Fibroblast of lung (primary cell): ENCODE measurements around the gene TNFSF8. TPM values are rescaled to one million over a fixed set of nuclear protein-coding genes. Genes with fewer than 3 reads are reported as not detected.

Source experiments
- DNase-seq, 2 donors: peaks; one replicate each; pipeline versions ENCODE4 v3.0.0 to v3.0.0-alpha.2; 2010; ENCODE audit warnings: low read depth in 2 of 2
- H2AFZ ChIP-seq: 2 replicates; pipeline ENCODE4 v1.5.1; 2012; ENCODE audit warnings: low read length, control low read depth, inconsistent platforms
- H3K27ac ChIP-seq: 2 replicates; pipeline ENCODE4 v1.5.1; 2011; ENCODE audit warnings: low read length, control low read depth; ENCODE audit not compliant: insufficient read depth
- H3K27me3 ChIP-seq: 2 replicates; pipeline ENCODE4 v1.5.1; 2011; ENCODE audit warnings: mild to moderate bottlenecking, low read length; ENCODE audit not compliant: control insufficient read depth, insufficient read depth
- H3K36me3 ChIP-seq: 2 replicates; pipeline ENCODE4 v1.5.1; 2011; ENCODE audit warnings: low read length; ENCODE audit not compliant: control insufficient read depth, insufficient read depth
- H3K4me1 ChIP-seq: 2 replicates; pipeline ENCODE4 v1.5.1; 2011; ENCODE audit warnings: low read length; ENCODE audit not compliant: control insufficient read depth, insufficient read depth; ENCODE audit errors: extremely low read depth
- H3K4me2 ChIP-seq: 2 replicates; pipeline ENCODE4 v1.5.1; 2011; ENCODE audit warnings: low read length, control low read depth; ENCODE audit not compliant: insufficient read depth; ENCODE audit errors: extremely low read depth
- H3K4me3 ChIP-seq, 4 experiments: fragments of 200-600 bp in 1 of 4; sonication (generic) in 1 of 4; replicated peaks in 1 of 4; 2 replicates each; pipeline ENCODE4 v1.5.1; 2011 to 2016; ENCODE audit warnings: low read length in 4 of 4, low read depth in 3 of 4, mild to moderate bottlenecking in 3 of 4, control low read depth in 2 of 4, inconsistent platforms in 1 of 4, mixed read lengths in 1 of 4; ENCODE audit not compliant: insufficient read depth in 1 of 4; ENCODE audit errors: control extremely low read depth in 1 of 4
- H3K79me2 ChIP-seq: 2 replicates; pipeline ENCODE4 v1.5.1; 2012; ENCODE audit warnings: mild to moderate bottlenecking, low read length, inconsistent platforms; ENCODE audit not compliant: control insufficient read depth, insufficient read depth
- H3K9ac ChIP-seq: 2 replicates; pipeline ENCODE4 v1.5.1; 2011; ENCODE audit warnings: mild to moderate bottlenecking, low read length, control low read depth; ENCODE audit not compliant: insufficient read depth
- H3K9me3 ChIP-seq: 2 replicates; pipeline ENCODE4 v1.5.1; 2012; ENCODE audit warnings: low read depth, low read length; ENCODE audit not compliant: control insufficient read depth, insufficient read depth
- H4K20me1 ChIP-seq: 2 replicates; pipeline ENCODE4 v1.5.1; 2011; ENCODE audit warnings: low read length; ENCODE audit not compliant: control insufficient read depth, insufficient read depth; ENCODE audit errors: extremely low read depth
- EZH2 ChIP-seq: IDR thresholded peaks from 2 replicates; pipeline ENCODE4 v1.5.1; 2012; ENCODE audit warnings: low read length, control low read depth, mild to moderate bottlenecking; ENCODE audit errors: missing control alignments
- polyA plus RNA-seq, 2 donors: library from polyadenylated mRNA; depleted of rRNA in 1 of 2; stranded (reverse) in 1 of 2; unstranded in 1 of 2; fragments of >200 nt; gene quantifications; 2 replicates each; pipeline ENCODE4 v1.2.1, GENCODE V29; 2011 to 2012; ENCODE audit warnings: missing spikeins in 1 of 2
- total RNA-seq: library from RNA; depleted of rRNA; stranded (reverse); fragments of >200 nt; gene quantifications from 2 replicates; pipeline ENCODE4 v1.2.1, GENCODE V29; 2014
- TF ChIP-seq, protein P1 (sequence below), 2 donors: IDR thresholded peaks in 1 of 2; conservative IDR thresholded peaks in 1 of 2; 1 replicate in 1 of 2; 2 replicates in 1 of 2; pipeline ENCODE4 v1.5.1; 2011 to 2012; ENCODE audit warnings: low read length in 2 of 2, control low read depth in 1 of 2, inconsistent platforms in 1 of 2, low read depth in 1 of 2, mild to moderate bottlenecking in 1 of 2

TNFSF8 gene
- total and polyA plus RNA-seq, 2 donors (not counting 1 experiment from before 2014, with no cell fraction given) = not detected

DNA sequence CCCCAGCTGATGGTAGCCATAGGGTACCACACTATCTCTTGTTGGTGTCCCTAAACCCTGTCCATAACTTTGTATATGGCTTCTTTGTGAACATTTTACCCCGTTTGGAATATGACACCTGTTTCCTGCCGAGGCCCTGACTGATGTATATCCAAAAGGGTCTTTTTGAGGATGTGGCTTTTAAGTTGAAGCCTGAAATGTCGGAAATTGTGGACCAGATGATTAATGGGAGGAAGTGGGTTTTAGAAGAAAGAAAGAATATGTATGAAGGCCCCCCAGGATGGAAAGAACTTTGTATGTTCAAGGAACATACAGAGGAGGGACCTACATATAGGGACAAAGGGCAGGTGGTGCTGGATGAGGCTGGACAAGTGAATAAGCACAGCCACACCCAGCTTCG lies 16.7 kb upstream of the TNFSF8 start:
- no peak for TF ChIP-seq EZH2
- TF ChIP-seq, protein P1, sequence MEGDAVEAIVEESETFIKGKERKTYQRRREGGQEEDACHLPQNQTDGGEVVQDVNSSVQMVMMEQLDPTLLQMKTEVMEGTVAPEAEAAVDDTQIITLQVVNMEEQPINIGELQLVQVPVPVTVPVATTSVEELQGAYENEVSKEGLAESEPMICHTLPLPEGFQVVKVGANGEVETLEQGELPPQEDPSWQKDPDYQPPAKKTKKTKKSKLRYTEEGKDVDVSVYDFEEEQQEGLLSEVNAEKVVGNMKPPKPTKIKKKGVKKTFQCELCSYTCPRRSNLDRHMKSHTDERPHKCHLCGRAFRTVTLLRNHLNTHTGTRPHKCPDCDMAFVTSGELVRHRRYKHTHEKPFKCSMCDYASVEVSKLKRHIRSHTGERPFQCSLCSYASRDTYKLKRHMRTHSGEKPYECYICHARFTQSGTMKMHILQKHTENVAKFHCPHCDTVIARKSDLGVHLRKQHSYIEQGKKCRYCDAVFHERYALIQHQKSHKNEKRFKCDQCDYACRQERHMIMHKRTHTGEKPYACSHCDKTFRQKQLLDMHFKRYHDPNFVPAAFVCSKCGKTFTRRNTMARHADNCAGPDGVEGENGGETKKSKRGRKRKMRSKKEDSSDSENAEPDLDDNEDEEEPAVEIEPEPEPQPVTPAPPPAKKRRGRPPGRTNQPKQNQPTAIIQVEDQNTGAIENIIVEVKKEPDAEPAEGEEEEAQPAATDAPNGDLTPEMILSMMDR (conservative IDR thresholded peaks at IDR 0.05 in 1 of 2, IDR thresholded peaks at IDR 0.05 in 1 of 2; ENCODE audit: low read depth in 1 of 2, low read length in 2 of 2) = no peak
- Histone ChIP-seq H3K9ac (no peak overlapping the region), H3K9me3 (no peaks in the 10 kb centered on the region), H2AFZ (no peak overlapping the region), H3K27ac (no peak overlapping the region), H3K4me2 (no peak overlapping the region), H3K36me3 (no peaks in the 10 kb centered on the region), H3K4me1 (no peaks in the 10 kb centered on the region), H3K27me3 (peaks cover 9% of the 10 kb centered on the region), H4K20me1 (no peaks in the 10 kb centered on the region), H3K4me3 (no peak overlapping the region), H3K79me2 (no peaks in the 10 kb centered on the region)
- no peak for DNase-seq

DNA sequence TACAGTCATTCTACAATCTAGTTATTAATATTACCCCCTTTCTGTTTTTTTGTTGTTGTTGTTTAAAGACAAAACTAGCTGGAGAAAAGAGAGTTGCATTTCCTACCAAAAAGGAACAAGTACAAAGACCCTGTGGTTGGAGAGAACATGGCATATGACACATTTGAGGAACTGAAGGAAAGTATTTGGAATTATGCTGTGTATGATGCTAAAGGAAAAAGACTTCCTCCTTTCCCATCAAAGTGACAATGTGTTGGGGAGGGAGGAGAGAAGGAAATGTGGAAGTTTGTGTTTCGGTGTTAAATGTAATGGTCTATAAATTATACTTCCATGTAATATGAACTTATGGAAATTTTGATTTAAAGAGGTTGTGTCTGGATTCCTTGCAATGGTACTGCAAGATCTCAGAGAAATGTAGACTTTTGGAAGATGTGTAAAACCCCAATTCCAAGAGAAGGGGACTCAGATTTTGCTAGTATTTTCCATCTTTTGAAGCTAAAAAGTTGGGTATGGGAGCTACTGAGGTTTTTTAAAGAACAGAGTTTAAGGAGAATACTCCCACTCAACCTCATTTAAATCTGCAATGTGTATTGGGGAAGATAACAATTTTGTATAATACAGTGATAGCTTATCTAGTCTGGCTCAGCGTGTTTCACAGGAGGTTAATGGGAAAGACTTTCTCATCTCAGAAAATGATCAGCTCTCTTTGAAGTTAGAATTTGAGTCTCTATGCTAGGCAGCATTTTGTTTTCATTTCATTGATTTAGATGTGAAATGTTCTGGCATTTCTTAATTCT lies 15.4 kb upstream of the TNFSF8 start:
- Histone ChIP-seq H3K4me3 (no peak overlapping the region), H3K4me1 (no peaks in the 10 kb centered on the region), H4K20me1 (no peaks in the 10 kb centered on the region), H2AFZ (no peak overlapping the region), H3K36me3 (no peaks in the 10 kb centered on the region), H3K9ac (no peak overlapping the region), H3K79me2 (no peaks in the 10 kb centered on the region), H3K27ac (no peak overlapping the region), H3K9me3 (no peaks in the 10 kb centered on the region), H3K27me3 (peaks cover 9% of the 10 kb centered on the region), H3K4me2 (no peak overlapping the region)
- no peak for TF ChIP-seq EZH2
- TF ChIP-seq, protein P1 (conservative IDR thresholded peaks at IDR 0.05 in 1 of 2, IDR thresholded peaks at IDR 0.05 in 1 of 2; ENCODE audit: low read depth in 1 of 2, low read length in 2 of 2) = no peak
- no peak for DNase-seq

DNA sequence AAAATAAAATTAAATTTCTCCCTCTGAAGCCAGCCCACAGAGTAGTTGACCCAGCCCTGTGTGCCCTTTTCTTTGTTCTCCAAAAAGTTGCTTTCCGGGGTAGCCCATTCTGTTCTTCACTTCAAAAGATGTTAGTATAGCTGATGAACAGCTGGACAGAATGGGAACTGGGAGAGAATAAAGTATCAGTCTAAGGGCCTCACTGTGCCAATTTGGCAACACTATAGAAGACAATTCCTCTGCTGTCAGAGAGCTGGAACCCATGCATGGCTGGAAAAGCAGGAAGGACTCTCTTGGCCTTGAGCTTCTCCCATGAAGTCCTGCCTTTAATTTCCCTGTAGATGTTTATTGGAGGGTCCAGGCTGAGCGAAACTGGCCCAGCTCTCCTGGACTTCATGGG lies 11.0 kb upstream of the TNFSF8 start:
- TF ChIP-seq EZH2 = no peak
- H3K4me1 ChIP-seq = no peaks in the 10 kb centered on the region

More for the DNA sequence above, 11.0 kb upstream of the TNFSF8 start:
- no peak overlapping the region for H3K9ac ChIP-seq
- H3K27ac ChIP-seq = no peak overlapping the region
- no peak overlapping the region for H2AFZ ChIP-seq
- no peak overlapping the region for H3K4me3 ChIP-seq
- DNase-seq = no peak
- H4K20me1 ChIP-seq = no peaks in the 10 kb centered on the region
- H3K27me3 ChIP-seq = no peaks in the 10 kb centered on the region
- H3K9me3 ChIP-seq = no peaks in the 10 kb centered on the region
- H3K79me2 ChIP-seq = no peaks in the 10 kb centered on the region
- no peaks in the 10 kb centered on the region for H3K36me3 ChIP-seq
- H3K4me2 ChIP-seq = no peak overlapping the region
